Effector memory CD4-positive, alpha-beta T cell (primary cell): ENCODE results near the gene GLRX2.

Experiments
- DNase-seq, 3 donors: peaks; one replicate each; pipeline ENCODE4 v3.0.0-alpha.2; 2020
- H3K27ac ChIP-seq: 2 replicates; pipeline ENCODE4 v1.7.0; 2013; ENCODE audit warnings: mild to moderate bottlenecking, low read length, moderate library complexity; ENCODE audit not compliant: insufficient read depth, poor library complexity, severe bottlenecking
- H3K27me3 ChIP-seq: replicated peaks from 2 replicates; pipeline ENCODE4 v1.7.0; 2013; ENCODE audit warnings: mild to moderate bottlenecking, low read length; ENCODE audit not compliant: insufficient read depth, control insufficient read depth, poor library complexity, severe bottlenecking
- H3K36me3 ChIP-seq: 2 replicates; pipeline ENCODE4 v1.7.0; 2013; ENCODE audit warnings: mild to moderate bottlenecking, low read length, moderate library complexity; ENCODE audit not compliant: control insufficient read depth, insufficient read depth
- H3K4me1 ChIP-seq: 2 replicates; pipeline ENCODE4 v1.7.0; 2013; ENCODE audit warnings: low read length, mild to moderate bottlenecking; ENCODE audit not compliant: control insufficient read depth, insufficient read depth, poor library complexity, severe bottlenecking
- H3K4me3 ChIP-seq: 2 replicates; pipeline ENCODE4 v1.7.0; 2013; ENCODE audit warnings: low read length, low read depth, mild to moderate bottlenecking; ENCODE audit not compliant: insufficient read depth, poor library complexity, severe bottlenecking
- H3K9me3 ChIP-seq: 2 replicates; pipeline ENCODE4 v1.7.0; 2013; ENCODE audit warnings: mild to moderate bottlenecking, low read length, moderate library complexity; ENCODE audit not compliant: control insufficient read depth
- total RNA-seq, 3 donors: gene quantifications; one replicate each; lab custom pipeline; 2026; lab: John Stamatoyannopoulos, UW

Gene GLRX2
- 7.7 to 10.9 (median 9.7) reads per million in 3 donors for total RNA-seq

GRCh38 chr1:193104907-193105820, at the start of gene GLRX2:
GLRX2 (minus strand) TSS chr1:193105414; CDS start chr1:193105382, 32 bp downstream.
- Histone ChIP-seq H3K36me3 (no peaks in the 10 kb centered on the region), H3K27me3 (no peaks in the 10 kb centered on the region), H3K27ac (peak within 1 kb of the TSS; percentile 51), H3K4me3 (peak within 1 kb of the TSS; percentile 87), H3K4me1 (peaks cover 17% of the 10 kb centered on the region), H3K9me3 (no peaks in the 10 kb centered on the region)
- DNase-seq, result peak; percentile 38

GRCh38 chr1:193144999-193145398, 39.8 kb upstream of the GLRX2 start:
- Histone ChIP-seq H3K4me1 (no peaks in the 10 kb centered on the region), H3K9me3 (no peaks in the 10 kb centered on the region), H3K27me3 (no peaks in the 10 kb centered on the region), H3K36me3 (peaks cover 51% of the 10 kb centered on the region), H3K27ac (no peak overlapping the region), H3K4me3 (no peak overlapping the region)
- no peak for DNase-seq

GRCh38 chr1:193144361-193144938, 39.2 kb upstream of the GLRX2 start:
- DNase-seq, result no peak
- Histone ChIP-seq H3K4me1 (no peaks in the 10 kb centered on the region), H3K27me3 (no peaks in the 10 kb centered on the region), H3K27ac (no peak overlapping the region), H3K4me3 (no peak overlapping the region), H3K36me3 (peaks cover 52% of the 10 kb centered on the region), H3K9me3 (no peaks in the 10 kb centered on the region)

GRCh38 chr1:193143285-193143684, 38.1 kb upstream of the GLRX2 start:
- no peak for DNase-seq
- H3K36me3 ChIP-seq, result peaks cover 49% of the 10 kb centered on the region
- no peak overlapping the region for H3K4me3 ChIP-seq
- H3K9me3 ChIP-seq, result no peaks in the 10 kb centered on the region
- H3K27me3 ChIP-seq, result no peaks in the 10 kb centered on the region
- no peaks in the 10 kb centered on the region for H3K4me1 ChIP-seq
- H3K27ac ChIP-seq, result no peak overlapping the region

GRCh38 chr1:193142409-193142808, 37.2 kb upstream of the GLRX2 start:
- Histone ChIP-seq H3K9me3 (no peaks in the 10 kb centered on the region), H3K27me3 (no peaks in the 10 kb centered on the region), H3K4me1 (no peaks in the 10 kb centered on the region), H3K36me3 (peaks cover 47% of the 10 kb centered on the region), H3K4me3 (no peak overlapping the region), H3K27ac (no peak overlapping the region)
- DNase-seq, result no peak

GRCh38 chr1:193141804-193142203, 36.6 kb upstream of the GLRX2 start:
- H3K36me3 ChIP-seq, result peaks cover 48% of the 10 kb centered on the region
- H3K9me3 ChIP-seq, result no peaks in the 10 kb centered on the region
- H3K27me3 ChIP-seq, result no peaks in the 10 kb centered on the region
- no peak for DNase-seq
- H3K27ac ChIP-seq, result no peak overlapping the region
- no peak overlapping the region for H3K4me3 ChIP-seq
- no peaks in the 10 kb centered on the region for H3K4me1 ChIP-seq

GRCh38 chr1:193140254-193140653, 35.0 kb upstream of the GLRX2 start:
- H3K27ac ChIP-seq, result no peak overlapping the region
- no peak for DNase-seq
- no peaks in the 10 kb centered on the region for H3K27me3 ChIP-seq
- no peaks in the 10 kb centered on the region for H3K4me1 ChIP-seq
- H3K4me3 ChIP-seq, result no peak overlapping the region
- H3K9me3 ChIP-seq, result no peaks in the 10 kb centered on the region
- peaks cover 51% of the 10 kb centered on the region for H3K36me3 ChIP-seq

- Histone ChIP-seq H3K9me3 (no peaks in the 10 kb centered on the region), H3K36me3 (peaks cover 37% of the 10 kb centered on the region), H3K27me3 (no peaks in the 10 kb centered on the region), H3K4me1 (peaks cover 3% of the 10 kb centered on the region), H3K4me3 (no peak overlapping the region), H3K27ac (no peak overlapping the region)
- no peak for DNase-seq
These were observed 26.1 kb upstream of the GLRX2 start for GRCh38 chr1:193131266-193131860.

- H3K4me1 ChIP-seq, result peaks cover 11% of the 10 kb centered on the region
- no peaks in the 10 kb centered on the region for H3K27me3 ChIP-seq
- H3K36me3 ChIP-seq, result peaks cover 18% of the 10 kb centered on the region
- H3K4me3 ChIP-seq, result no peak overlapping the region
- H3K9me3 ChIP-seq, result no peaks in the 10 kb centered on the region
- no peak for DNase-seq
- H3K27ac ChIP-seq, result no peak overlapping the region
These were observed 20.2 kb upstream of the GLRX2 start for GRCh38 chr1:193125369-193125768.

- Histone ChIP-seq H3K4me1 (peaks cover 11% of the 10 kb centered on the region), H3K9me3 (no peaks in the 10 kb centered on the region), H3K27me3 (no peaks in the 10 kb centered on the region), H3K4me3 (no peak overlapping the region), H3K27ac (no peak overlapping the region), H3K36me3 (peaks cover 10% of the 10 kb centered on the region)
- no peak for DNase-seq
These were observed 18.5 kb upstream of the GLRX2 start for GRCh38 chr1:193123751-193124150.
